SK-N-SH (cell line): ENCODE data around the gene DLG2.

Experiments
- CTCF ChIP-seq: fragments of 200-600 bp; sonication (generic); IDR thresholded peaks from 2 replicates; pipeline ENCODE4 v1.6.1; 2017; ENCODE audit warnings: antibody characterized with exemption, mild to moderate bottlenecking, moderate library complexity
- FOSL2 ChIP-seq: IDR thresholded peaks from 2 replicates; pipeline ENCODE4 v1.4.0; 2012; ENCODE audit warnings: low read depth, mild to moderate bottlenecking, moderate library complexity, borderline replicate concordance
- NRF1 ChIP-seq: IDR thresholded peaks from 2 replicates; pipeline ENCODE4 v1.6.1; 2012; ENCODE audit warnings: low read depth, mild to moderate bottlenecking, low read length
- POLR2AphosphoS5 ChIP-seq: IDR thresholded peaks from 2 replicates; pipeline ENCODE4 v1.6.1; 2012; ENCODE audit warnings: low read depth, low read length
- SIN3A ChIP-seq: IDR thresholded peaks from 2 replicates; pipeline ENCODE4 v1.6.1; 2012; ENCODE audit warnings: low read depth, mild to moderate bottlenecking, low read length, moderate library complexity, borderline replicate concordance

- TF ChIP-seq CTCF (no peak), SIN3A (no peak), FOSL2 (no peak), POLR2AphosphoS5 (no peak), NRF1 (no peak)
Measured at GRCh38 chr11:85539029-85539689, 88.0 kb downstream of the DLG2 start.
